OCI-M2 (cell line): ENCODE results near the gene GHSR.

ENCODE experiments used
- DNase-seq: peaks from one replicate; lab custom pipeline; 2025; ENCODE audit not compliant: unreplicated experiment; lab: John Stamatoyannopoulos, UW

GHSR gene, protein sequence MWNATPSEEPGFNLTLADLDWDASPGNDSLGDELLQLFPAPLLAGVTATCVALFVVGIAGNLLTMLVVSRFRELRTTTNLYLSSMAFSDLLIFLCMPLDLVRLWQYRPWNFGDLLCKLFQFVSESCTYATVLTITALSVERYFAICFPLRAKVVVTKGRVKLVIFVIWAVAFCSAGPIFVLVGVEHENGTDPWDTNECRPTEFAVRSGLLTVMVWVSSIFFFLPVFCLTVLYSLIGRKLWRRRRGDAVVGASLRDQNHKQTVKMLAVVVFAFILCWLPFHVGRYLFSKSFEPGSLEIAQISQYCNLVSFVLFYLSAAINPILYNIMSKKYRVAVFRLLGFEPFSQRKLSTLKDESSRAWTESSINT

DNA sequence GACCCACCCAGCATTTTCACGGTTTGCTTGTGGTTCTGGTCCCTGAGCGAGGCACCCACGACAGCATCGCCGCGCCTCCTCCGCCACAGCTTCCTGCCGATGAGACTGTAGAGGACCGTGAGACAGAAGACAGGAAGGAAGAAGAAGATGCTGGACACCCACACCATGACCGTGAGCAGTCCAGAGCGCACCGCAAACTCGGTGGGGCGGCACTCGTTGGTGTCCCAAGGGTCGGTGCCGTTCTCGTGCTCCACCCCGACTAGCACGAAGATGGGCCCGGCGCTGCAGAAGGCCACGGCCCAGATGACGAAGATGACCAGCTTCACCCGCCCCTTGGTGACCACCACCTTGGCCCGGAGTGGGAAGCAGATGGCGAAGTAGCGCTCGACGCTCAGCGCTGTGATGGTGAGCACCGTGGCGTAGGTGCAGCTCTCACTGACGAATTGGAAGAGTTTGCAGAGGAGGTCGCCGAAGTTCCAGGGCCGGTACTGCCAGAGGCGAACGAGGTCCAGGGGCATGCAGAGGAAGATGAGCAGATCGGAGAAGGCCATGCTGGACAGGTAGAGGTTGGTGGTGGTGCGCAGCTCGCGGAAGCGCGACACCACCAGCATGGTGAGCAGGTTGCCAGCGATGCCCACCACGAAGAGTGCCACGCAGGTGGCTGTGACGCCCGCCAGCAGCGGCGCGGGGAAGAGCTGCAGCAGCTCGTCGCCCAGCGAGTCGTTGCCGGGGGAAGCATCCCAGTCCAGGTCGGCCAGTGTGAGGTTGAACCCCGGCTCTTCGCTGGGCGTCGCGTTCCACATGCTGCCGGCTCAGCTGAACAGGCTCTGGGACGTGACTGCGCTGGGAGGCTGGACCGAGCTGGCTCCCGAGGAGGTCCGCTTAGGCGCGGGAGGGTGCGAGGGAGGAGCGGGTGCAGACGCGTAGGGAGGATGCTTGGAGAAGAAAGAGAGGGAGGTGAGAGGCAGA is at the start of gene GHSR:
GHSR (minus strand) TSS at position 846 of the 969 bp plus-strand sequence; CDS start at position 803, 43 bp downstream.
- no peak for DNase-seq

DNA sequence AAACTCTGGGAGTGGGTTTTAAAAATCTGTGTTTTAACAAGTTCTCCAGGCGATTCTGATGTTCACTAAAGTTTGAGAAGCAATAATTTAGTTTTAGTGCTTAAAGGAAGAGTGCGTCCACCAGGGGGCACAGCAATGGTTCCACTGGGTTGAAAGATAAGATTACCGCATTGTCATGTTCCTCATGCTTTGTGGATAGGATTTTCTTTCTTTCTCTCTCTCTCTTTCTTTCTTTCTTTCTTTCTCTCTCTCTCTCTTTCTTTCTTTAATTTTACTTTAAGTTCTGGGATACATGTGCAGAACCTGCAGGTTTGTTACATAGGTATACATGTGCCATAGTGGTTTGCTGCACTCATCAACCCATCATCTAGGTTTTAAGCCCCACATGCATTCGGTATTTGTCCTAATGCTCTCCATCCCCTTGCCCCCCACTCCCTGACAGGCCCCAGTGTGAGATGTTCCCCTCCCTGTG is 42.0 kb upstream of the GHSR start:
- DNase-seq, result peak; percentile 71

DNA sequence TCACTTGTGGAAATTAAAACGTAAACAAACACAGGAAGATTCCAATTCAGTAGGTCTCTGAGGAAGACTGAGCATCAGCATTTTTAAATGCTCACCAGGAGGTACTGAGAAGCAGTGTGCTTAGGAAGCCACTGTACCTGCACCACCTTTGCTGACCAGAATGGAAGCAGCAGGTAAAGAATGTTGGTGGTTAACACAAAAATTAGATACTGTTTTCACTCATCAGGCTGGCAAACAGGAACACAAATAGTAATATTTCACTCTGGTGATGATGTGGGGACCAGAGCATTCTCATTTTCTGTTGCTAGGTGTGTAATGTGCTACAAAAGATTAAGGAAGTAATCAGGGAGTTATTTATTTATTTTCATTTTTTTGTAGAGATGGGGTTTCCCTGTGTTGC is 29.9 kb upstream of the GHSR start:
- no peak for DNase-seq

DNA sequence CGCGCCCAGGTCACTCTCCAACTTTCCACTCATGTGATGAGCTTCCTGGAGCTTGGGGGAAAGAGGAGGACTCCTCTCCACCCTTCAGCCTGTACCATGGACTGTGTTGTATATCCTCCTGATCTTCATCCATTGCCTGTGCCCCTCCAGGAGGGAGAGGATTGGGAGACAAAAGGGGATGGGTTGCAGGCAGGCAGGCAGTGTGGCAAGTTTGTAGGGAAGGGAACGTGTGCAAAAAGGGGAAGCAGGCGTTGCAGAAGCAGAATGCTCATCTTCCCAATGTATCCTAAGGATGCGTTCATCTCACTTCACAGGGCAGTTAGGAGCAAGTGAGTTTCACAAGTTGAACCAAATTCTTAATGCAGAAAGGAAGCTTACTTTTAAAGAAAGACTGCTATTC is 28.1 kb upstream of the GHSR start:
- DNase-seq, result no peak

DNA sequence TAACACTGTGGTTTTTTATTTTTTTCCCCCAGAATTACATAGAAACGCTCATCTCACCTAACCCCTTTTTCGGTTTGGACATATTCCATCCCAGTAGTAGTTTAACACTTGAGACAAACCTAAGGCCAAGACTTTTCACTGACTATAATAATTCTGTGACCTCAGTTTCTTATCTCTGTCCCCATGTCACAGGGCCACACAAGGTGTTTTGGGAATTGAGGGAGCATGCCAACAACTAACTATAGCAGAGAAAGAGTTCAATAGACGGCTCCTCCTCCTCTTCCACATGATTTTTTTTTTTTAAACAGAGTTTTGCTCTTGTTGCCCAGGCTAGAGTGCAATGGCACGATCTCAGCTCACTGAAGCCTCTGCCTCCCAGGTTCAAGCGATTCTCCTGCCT is 27.4 kb upstream of the GHSR start:
- DNase-seq, result no peak

DNA sequence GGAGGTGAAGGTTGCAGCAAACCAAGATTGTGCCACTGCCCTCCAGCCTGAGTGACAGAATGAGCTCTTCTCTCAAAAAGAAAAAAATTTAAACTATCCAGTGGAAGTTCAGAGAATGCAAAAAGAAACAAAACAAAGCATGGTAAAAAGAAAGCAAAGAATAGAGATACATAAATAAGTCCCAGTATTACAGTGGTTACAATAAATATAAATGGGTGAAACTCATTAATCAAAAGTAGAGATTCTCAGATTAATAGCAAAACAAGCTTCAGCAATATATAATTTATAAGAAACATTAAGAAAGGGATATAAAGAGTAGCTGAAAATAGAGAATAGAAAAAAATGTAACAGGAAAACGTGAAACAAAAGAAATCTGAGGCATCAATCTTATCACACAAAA is 23.6 kb upstream of the GHSR start:
- DNase-seq, result no peak

DNA sequence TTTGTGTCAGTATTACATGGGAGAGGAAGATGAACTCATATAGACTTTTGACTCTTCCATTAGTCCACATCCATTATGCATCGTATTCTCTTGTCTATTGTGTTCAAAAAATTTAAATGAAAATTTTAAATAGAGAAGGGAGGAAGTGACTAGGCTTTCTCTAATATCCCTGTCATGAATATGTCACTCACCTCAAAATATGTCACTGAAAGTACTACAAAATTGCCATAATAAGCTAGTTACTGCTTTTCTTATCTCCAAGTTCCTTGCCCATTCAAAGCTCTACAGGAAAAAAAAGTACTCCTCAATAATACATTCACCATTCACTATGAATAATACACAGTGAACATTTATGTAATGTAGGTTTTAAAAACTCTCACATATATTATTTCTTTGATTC is 22.3 kb upstream of the GHSR start:
- DNase-seq, result no peak

DNA sequence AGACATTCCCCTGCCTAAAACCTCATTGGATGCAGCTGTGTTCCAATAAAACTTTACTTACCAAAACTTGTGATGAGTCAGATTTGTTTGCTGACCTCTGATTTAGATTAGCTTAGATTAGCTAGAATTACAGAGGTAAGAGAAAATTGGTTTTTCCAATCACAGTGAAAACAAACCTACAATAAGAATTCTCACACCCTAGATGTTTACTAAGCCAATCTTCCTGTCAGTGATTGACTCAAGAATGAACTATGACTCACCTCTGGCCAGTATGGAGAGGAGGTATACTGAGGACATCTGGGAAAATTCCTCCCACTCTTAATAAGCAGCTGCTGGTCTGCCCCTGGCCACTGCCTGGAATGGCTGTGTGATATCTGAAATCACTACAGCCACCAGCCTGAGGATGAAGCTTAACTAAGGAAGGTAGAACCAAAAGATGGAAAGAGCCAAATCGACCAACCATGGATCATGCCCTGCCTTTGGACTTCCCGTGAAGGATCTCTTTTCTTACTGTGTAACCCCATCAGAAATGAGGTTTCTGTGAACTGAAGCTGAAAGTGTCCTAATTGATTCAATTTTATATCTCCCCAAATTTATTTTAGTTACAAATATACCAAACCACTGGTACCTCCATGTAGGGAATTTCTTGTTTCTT is 19.0 kb upstream of the GHSR start:
- no peak for DNase-seq

DNA sequence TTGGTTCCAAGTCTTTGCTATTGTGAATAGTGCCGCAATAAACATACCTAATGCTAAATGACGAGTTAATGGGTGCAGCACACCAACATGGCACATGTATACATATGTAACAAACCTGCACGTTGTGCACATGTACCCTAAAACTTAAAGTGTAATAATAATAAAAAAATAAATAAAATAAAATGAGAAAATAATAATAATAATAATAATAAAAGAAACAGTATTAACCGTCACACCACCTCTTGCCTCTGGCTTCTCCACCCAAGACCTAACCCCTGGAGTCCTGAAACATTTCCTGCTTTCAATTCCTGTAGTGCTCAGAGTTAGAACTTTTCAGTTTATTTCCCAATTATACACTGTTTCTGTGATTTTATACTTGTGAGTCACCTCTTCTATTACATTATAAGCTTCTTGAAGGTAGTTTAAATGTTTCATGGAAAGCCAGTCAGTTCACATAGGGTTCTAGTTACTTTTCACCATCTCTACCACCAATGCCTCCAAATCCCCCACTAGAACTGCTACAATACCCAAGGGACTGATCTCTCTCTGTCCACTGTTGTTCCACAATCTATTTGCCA is 18.4 kb upstream of the GHSR start:
- no peak for DNase-seq

DNA sequence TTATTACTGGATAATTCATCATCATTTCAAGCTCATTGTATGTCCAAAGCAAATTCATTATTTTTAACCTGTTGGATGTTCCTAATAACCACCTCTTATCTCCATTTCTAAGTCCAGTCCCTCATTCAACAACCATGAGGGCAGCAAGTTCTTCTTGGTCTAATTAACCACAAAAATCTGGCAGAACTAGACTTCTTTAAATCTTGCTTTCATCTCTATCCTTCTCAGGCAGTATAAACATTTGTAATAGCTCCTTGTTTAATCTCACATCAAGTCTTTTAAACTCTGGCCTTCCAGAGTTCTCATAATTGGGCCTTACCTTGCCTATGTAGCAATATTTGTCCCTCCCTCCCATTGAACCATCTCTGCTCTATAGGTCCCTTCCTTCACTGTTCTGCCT is 17.0 kb upstream of the GHSR start:
- no peak for DNase-seq

DNA sequence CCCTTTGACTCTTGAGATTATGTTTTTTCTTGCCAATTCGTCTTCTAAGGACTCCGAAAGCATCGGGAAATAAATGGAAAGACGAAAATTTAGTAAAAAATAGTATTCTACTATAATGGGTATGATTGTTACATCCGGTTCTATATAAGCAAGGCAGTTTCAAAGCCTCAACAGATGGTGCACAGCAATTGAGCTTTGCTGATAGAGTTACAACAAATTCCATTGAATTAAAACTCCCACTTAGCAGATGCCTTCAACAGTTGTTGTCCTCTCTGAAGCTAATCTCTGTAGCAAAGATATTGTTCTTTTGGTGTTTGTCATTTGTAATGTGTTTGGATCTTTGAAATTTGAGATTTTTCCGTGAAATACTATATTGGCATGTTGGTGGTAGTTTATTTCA is 16.1 kb upstream of the GHSR start:
- DNase-seq, result no peak

DNA sequence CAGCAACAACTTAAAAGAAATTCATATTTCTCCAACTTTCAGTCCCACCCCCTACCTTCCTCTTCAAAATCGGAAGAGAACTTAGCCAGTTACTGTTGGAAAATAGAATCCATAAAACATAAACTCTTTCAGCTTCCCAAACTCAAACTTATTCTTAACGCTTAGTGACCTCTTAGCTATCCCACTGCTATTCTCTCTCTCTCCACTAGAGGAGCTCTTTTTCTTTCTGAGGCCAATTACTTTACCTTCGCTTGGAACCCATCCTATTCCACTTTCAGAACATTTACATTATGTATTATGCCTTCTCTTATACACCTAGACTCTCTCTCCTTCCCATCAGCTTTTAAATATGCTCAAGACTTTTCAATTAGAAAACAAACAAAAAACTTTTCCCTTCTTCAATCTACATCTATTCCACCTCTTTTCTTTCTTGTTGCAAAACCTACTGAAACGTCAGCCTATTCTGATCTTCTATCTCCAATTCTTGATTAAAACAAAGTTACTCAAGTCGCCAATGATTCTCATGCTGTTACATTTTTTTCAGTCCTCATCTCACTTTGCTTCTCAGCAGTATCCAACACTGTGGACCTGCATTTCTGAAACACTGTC is 13.4 kb upstream of the GHSR start:
- DNase-seq, result no peak

DNA sequence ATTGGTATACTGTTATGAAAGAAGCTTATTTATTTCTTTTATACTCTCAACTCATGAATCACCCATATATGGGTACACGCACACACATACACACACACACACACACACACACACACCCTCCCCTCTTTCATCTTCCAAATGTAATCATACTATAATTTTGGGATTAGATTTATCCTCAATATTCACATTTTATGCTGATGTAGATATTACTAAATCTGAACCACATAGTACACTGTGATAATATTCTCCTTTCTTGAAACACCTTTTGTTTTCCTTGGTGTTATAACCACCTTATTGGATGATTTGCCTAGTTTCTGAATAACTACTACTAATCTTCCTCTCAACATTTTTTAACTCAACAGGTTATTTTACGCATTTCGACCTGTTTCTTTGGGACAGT is 8.1 kb upstream of the GHSR start:
- DNase-seq, result no peak

DNA sequence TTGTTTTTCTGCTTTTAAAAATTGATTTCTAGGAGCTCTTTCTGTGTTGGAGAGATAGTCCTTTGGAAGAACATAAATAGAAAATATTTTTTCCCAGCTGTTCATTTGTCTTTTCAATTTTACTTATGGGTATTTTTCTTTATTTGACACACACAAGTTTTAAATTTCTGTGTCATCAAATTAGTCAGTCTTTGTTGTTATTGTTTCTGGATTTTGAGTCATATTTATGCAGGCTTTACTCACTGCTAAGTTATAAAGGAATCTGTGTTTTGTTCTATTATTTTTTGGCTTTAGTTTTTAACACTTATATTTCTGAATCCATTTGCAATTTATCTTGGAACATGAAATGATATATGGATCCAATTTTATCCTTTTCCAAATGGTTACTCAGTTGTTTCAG is 5.9 kb upstream of the GHSR start:
- no peak for DNase-seq

DNA sequence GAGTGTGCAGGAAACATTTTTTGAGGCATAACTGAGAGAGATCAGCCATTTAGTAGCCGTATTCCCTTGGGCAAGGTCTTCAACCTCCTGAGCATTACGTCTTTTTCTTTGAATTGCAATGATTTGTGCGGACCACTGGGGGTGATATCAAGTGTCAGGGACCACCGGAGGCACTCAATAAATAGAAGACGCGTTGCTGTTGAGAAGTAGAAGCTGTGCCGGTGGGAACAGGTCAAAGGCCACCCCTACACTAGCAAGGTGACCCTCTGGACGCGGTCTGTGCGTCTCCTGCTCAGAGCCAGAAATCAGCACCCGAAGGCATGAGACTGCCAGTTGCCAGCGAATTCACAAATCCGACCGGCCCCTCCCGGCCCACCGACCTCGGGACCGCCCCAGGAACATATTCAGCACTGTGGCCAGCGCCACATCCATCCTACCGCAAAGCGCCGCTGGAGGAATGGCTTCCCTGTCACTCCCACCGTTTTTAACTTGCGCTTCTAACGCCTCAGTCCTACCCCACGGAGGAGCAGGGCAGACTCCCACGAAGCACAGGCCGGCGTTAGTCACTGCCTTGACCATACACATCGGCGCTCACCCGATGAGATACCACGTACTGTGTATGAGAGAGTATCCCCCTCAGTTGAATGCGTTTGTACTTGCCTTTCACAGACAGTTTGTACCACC is 1.4 kb upstream of the GHSR start:
- no peak for DNase-seq

DNA sequence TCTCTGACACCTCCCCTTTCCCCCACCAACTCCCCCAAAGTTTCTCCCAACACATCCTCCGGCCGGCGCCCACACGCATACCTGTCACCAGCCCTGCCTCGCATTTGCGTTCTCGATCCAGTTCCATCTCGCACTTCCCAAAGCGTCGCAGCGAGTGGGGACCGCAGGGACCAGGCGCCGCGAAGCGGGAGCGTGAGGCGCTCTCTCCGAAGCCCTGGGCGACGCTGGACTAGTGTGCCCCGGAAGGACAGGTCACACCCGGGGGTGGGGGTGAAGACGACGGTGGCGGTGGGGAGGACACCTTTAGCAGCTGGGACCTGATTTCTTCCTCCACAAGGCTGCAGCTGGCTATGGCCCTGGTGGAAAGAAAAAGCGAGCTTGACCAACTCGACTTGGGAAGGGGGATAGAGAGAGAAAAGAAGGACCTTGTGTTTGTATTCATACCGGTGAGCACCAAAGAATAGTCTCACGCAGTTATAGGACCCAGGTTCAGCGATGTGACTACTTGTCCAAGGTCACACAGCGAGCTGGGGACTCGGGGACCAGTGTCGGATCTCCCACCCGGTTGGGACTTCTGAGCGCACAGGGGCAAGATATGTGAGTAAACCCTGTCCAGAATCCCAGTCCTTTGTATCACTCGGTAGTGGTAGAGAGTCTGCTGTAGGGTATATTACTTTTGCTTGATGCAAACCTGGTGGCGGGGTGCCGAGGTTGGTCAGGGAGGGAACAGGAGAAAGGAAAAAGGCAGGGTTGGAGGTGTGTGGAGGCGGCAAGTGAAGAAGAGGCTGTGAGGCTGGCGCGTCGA is 607 bp upstream of the GHSR start:
- no peak for DNase-seq

DNA sequence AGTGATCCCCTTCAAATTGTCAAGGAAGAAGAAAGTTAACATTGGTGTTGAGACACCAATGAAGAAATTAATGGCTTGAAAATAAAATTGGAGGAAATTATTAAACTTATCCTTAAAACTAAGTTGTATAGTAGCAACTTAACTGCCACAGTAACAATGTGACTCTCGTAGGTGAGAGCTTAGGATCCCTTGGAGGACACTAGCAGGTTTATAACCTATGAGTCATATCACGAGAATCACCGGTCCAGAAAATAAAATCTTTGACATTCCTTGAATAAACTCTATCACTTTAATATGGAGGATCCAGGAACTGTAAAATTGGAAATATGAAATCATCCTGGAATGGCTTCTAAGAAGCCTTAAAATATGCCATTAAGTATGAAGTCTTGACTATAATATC is 2.1 kb downstream of the GHSR start:
- DNase-seq, result no peak

DNA sequence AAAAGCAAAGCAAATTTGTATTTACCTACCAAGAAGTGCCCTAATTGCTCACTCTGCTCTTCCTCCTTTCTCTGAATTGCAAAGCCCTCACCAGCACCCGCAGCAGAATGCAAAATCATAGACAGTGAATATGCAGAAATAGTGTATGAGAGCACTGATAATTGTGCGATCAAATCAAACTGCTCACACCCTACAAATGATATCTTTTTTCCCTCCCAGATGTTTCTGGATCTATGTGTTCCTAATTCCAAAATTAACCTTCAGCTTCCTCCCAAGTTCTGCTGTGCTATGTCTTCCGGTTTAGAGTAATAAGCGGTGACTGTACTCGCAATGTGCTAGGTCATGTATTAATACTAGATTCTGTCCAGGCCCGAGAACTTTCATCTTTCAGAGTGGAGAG is 3.4 kb downstream of the GHSR start:
- DNase-seq, result no peak

DNA sequence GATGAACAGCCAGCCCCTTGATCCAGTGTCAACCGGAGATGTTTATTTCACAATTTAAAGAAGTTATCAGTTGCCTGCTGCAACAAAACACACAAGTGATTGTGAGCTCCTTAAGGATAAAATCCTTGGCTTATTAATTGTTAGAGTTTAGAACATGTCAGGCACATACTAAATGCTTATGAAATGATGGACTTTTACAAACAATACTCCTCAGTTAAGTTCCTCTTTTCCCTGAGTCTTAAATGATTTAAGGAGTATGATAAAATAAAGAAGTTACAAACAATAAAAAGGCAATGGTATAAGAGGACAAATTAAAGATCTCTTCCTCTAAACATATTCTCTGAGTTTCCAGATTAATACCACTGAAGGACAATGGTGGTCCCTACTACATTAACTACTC is 5.7 kb downstream of the GHSR start:
- no peak for DNase-seq
